Neural cell (in vitro differentiated cells): Measurements from ENCODE around the gene TET1. TPM values are rescaled to one million over a fixed set of nuclear protein-coding genes. Genes with fewer than 3 reads are reported as not detected.

Experiments
- H2AFZ ChIP-seq: fragments of 200-600, 300-800 bp; sonication (generic), shearing (Covaris generic); 2 replicates; pipeline ENCODE4 v1.6.0; 2014; ENCODE audit warnings: low read depth, mild to moderate bottlenecking, antibody characterized with exemption, low read length, moderate library complexity
- H3F3A ChIP-seq: fragments of 200-600 bp; shearing (Covaris generic); 2 replicates; pipeline ENCODE4 v1.6.1; 2016; ENCODE audit warnings: mild to moderate bottlenecking, moderate library complexity, mixed read lengths, antibody characterized with exemption, low read length; ENCODE audit not compliant: insufficient read depth, poor library complexity, severe bottlenecking
- H3K27ac ChIP-seq: fragments of 200-600, 300-800 bp; sonication (generic), shearing (Covaris generic); 2 replicates; pipeline ENCODE4 v1.5.1; 2014; ENCODE audit warnings: mild to moderate bottlenecking, low read length, moderate library complexity
- H3K27me3 ChIP-seq: fragments of 300-800, 200-600 bp; sonication (generic), shearing (Covaris generic); 2 replicates; pipeline ENCODE4 v1.6.0; 2014; ENCODE audit warnings: mild to moderate bottlenecking, low read depth, low read length, moderate library complexity; ENCODE audit not compliant: insufficient read depth
- H3K36me3 ChIP-seq: fragments of 300-800, 200-600 bp; sonication (generic), shearing (Covaris generic); 2 replicates; pipeline ENCODE4 v1.5.1; 2014; ENCODE audit warnings: mild to moderate bottlenecking, antibody characterized with exemption, low read length, moderate library complexity; ENCODE audit not compliant: insufficient read depth
- H3K4me2 ChIP-seq: fragments of 300-800, 200-600 bp; sonication (generic), shearing (Covaris generic); 2 replicates; pipeline ENCODE4 v1.6.0; 2014; ENCODE audit warnings: mild to moderate bottlenecking, low read length
- H3K4me3 ChIP-seq: fragments of 300-800, 200-600 bp; sonication (generic), shearing (Covaris generic); 2 replicates; pipeline ENCODE4 v1.5.1; 2014; ENCODE audit warnings: mild to moderate bottlenecking, low read length, moderate library complexity
- H3K79me2 ChIP-seq: fragments of 200-600 bp; shearing (Covaris generic); replicated peaks from 2 replicates; pipeline ENCODE4 v1.6.0; 2014; ENCODE audit warnings: mild to moderate bottlenecking, low read length, moderate library complexity; ENCODE audit not compliant: insufficient read depth
- H3K9ac ChIP-seq: fragments of 300-800, 200-600 bp; sonication (generic), shearing (Covaris generic); 2 replicates; pipeline ENCODE4 v1.6.1; 2016; ENCODE audit warnings: mild to moderate bottlenecking, low read length, mixed read lengths
- H3K9me2 ChIP-seq: fragments of 200-600 bp; shearing (Covaris generic); 2 replicates; pipeline ENCODE4 v1.6.1; 2016; ENCODE audit warnings: mild to moderate bottlenecking, low read length, mixed read lengths; ENCODE audit not compliant: insufficient read depth
- H3K9me3 ChIP-seq: fragments of 200-600, 300-800 bp; sonication (generic), shearing (Covaris generic); 2 replicates; pipeline ENCODE4 v1.6.1; 2016; ENCODE audit warnings: mild to moderate bottlenecking, mixed run types, low read length, moderate library complexity, mixed read lengths
- H4K20me1 ChIP-seq: fragments of 200-600 bp; shearing (Covaris generic); 2 replicates; pipeline ENCODE4 v1.6.1; 2016; ENCODE audit warnings: mild to moderate bottlenecking, mixed run types; ENCODE audit not compliant: insufficient read depth
- EP300 ChIP-seq: fragments of 450-650 bp; conservative IDR thresholded peaks from 2 replicates; pipeline ENCODE4 v1.6.1; 2014; ENCODE audit warnings: antibody characterized with exemption, mild to moderate bottlenecking, moderate library complexity; ENCODE audit not compliant: poor library complexity, severe bottlenecking
- EZH2 ChIP-seq: fragments of 200-600, 300-800 bp; shearing (Covaris generic), sonication (generic); IDR thresholded peaks from 2 replicates; pipeline ENCODE4 v1.6.1; 2014; ENCODE audit warnings: antibody characterized with exemption, low read length, borderline replicate concordance, mild to moderate bottlenecking; ENCODE audit not compliant: insufficient read depth, poor library complexity, severe bottlenecking
- MXI1 ChIP-seq: fragments of 450-650 bp; conservative IDR thresholded peaks from 2 replicates; pipeline ENCODE4 v1.6.1; 2014; ENCODE audit warnings: antibody characterized with exemption, mild to moderate bottlenecking; ENCODE audit not compliant: poor library complexity, severe bottlenecking
- POLR2AphosphoS5 ChIP-seq: IDR thresholded peaks from 2 replicates; pipeline ENCODE4 v1.6.1; 2012
- RAD21 ChIP-seq: fragments of 450-650 bp; conservative IDR thresholded peaks from 2 replicates; pipeline ENCODE4 v1.6.1; 2014; ENCODE audit warnings: antibody characterized with exemption, mild to moderate bottlenecking, moderate library complexity
- REST ChIP-seq: IDR thresholded peaks from 2 replicates; pipeline ENCODE4 v1.6.1; 2012; ENCODE audit warnings: borderline replicate concordance
- SMC3 ChIP-seq: fragments of 450-650 bp; conservative IDR thresholded peaks from 2 replicates; pipeline ENCODE4 v1.6.1; 2014; ENCODE audit warnings: antibody characterized with exemption, mild to moderate bottlenecking, moderate library complexity; ENCODE audit not compliant: poor library complexity
- TAF1 ChIP-seq: IDR thresholded peaks from 2 replicates; pipeline ENCODE4 v1.6.1; 2012; ENCODE audit warnings: low read depth
- polyA plus RNA-seq: library from polyadenylated mRNA; depleted of rRNA; stranded (reverse); fragments of >200 nt; gene quantifications from 2 replicates; pipeline ENCODE4 v1.2.3, GENCODE V29; 2014
- TF ChIP-seq, protein P1 (sequence below): fragments of 450-650 bp; IDR thresholded peaks from 2 replicates; pipeline ENCODE4 v1.5.1; 2014; ENCODE audit warnings: antibody characterized with exemption, mild to moderate bottlenecking, moderate library complexity; ENCODE audit not compliant: poor library complexity, severe bottlenecking

TET1 gene
- polyA plus RNA-seq, 1 donor from 2014 or later: 3.6 TPM

DNA sequence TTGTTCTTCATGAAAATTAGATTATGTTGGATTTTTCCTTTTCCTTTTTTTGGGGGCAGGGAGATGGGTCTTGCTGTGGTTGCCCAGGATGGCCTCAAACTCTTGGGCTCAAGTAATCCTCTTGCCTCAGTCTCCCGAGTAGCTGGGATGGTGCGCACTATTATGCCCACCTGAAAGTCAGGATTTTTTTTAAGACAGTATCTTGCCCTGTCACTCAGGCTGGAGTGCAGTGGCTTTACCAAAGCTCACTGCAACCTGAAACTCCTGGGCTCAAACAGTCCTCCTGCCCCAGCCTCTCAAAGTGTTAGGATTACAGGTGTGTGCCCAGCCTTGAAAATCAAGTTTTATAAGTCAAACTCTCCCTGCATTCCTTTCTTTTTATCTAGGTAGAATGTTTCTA is 1.7 kb upstream of the TET1 start:
- Histone ChIP-seq H3K27ac (no peak overlapping the region), H3K9ac (no peak overlapping the region), H3K27me3 (peaks cover 15% of the 10 kb centered on the region), H4K20me1 (no peaks in the 10 kb centered on the region), H3K4me2 (no peak overlapping the region), H3K4me3 (no peak overlapping the region), H3K9me2 (no peaks in the 10 kb centered on the region), H3K36me3 (no peaks in the 10 kb centered on the region), H3K9me3 (no peaks in the 10 kb centered on the region), H2AFZ (no peak overlapping the region), H3K79me2 (peaks cover 26% of the 10 kb centered on the region), H3F3A (peaks cover 3% of the 10 kb centered on the region)
- TF ChIP-seq TAF1: no peak

DNA sequence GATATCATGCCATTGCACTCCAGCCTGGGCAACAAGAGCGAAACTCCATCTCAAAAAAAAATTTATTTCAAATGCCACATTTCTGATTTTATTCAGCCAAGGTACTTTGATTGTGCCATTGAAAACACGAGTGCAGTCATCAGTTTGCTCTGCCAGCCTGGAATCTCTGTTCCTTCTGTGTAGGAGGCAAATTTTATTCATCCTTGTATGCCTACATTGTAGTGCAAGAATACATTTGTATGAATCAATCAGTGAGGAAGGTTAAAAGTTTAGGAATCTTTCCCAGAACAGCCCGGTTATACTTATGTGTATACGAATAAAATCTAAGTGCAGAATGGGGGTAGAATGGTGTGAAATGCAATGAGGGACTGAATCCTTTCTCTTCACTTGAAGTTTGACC is 886 bp upstream of the TET1 start:
- peaks cover 32% of the 10 kb centered on the region for H3K79me2 ChIP-seq
- H4K20me1 ChIP-seq: no peaks in the 10 kb centered on the region
- H2AFZ ChIP-seq: no peak overlapping the region
- H3K36me3 ChIP-seq: no peaks in the 10 kb centered on the region
- H3K4me3 ChIP-seq: no peak overlapping the region
- H3K27ac ChIP-seq: no peak overlapping the region
- no peak overlapping the region for H3K9ac ChIP-seq
- no peak for TF ChIP-seq REST
- TF ChIP-seq RAD21: no peak
- no peak for TF ChIP-seq POLR2AphosphoS5
- TF ChIP-seq MXI1: no peak
- TF ChIP-seq TAF1: no peak
- TF ChIP-seq EP300: no peak
- TF ChIP-seq EZH2: no peak
- no peaks in the 10 kb centered on the region for H3K9me2 ChIP-seq
- H3K4me2 ChIP-seq: no peak overlapping the region
- H3K9me3 ChIP-seq: no peaks in the 10 kb centered on the region
- H3K27me3 ChIP-seq: peaks cover 15% of the 10 kb centered on the region
- peaks cover 3% of the 10 kb centered on the region for H3F3A ChIP-seq

- Histone ChIP-seq H4K20me1 (no peaks in the 10 kb centered on the region), H3K9me2 (no peaks in the 10 kb centered on the region), H3K4me2 (no peak overlapping the region), H3K36me3 (no peaks in the 10 kb centered on the region), H3F3A (peaks cover 3% of the 10 kb centered on the region), H3K9ac (no peak overlapping the region), H3K4me3 (peak overlapping the region; percentile 75), H3K27me3 (peaks cover 15% of the 10 kb centered on the region), H3K79me2 (peaks cover 38% of the 10 kb centered on the region), H3K27ac (no peak overlapping the region), H2AFZ (no peak overlapping the region), H3K9me3 (no peaks in the 10 kb centered on the region)
- TF ChIP-seq POLR2AphosphoS5 (no peak), REST (no peak), EP300 (no peak), EZH2 (no peak), RAD21 (no peak), MXI1 (no peak), SMC3 (no peak), TAF1 (no peak)
- TF ChIP-seq, protein P1, sequence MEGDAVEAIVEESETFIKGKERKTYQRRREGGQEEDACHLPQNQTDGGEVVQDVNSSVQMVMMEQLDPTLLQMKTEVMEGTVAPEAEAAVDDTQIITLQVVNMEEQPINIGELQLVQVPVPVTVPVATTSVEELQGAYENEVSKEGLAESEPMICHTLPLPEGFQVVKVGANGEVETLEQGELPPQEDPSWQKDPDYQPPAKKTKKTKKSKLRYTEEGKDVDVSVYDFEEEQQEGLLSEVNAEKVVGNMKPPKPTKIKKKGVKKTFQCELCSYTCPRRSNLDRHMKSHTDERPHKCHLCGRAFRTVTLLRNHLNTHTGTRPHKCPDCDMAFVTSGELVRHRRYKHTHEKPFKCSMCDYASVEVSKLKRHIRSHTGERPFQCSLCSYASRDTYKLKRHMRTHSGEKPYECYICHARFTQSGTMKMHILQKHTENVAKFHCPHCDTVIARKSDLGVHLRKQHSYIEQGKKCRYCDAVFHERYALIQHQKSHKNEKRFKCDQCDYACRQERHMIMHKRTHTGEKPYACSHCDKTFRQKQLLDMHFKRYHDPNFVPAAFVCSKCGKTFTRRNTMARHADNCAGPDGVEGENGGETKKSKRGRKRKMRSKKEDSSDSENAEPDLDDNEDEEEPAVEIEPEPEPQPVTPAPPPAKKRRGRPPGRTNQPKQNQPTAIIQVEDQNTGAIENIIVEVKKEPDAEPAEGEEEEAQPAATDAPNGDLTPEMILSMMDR: no peak
Measured at GRCh38 chr10:68559841-68560185, 324 bp upstream of the TET1 start.
